KOPT-K1 (cell line): ENCODE data around the gene RALGPS2.
"Not testable (repeated sequence)": the region's sequence is repeated elsewhere in the genome, so short reads cannot be mapped to it uniquely, and the experiment has no call there.

ENCODE experiments used
- H3K27ac ChIP-seq: fragments of 200-600 bp; sonication (generic); 2 replicates; pipeline ENCODE4 v1.5.1; 2016; ENCODE audit warnings: antibody characterized with exemption, mild to moderate bottlenecking, low read depth, low read length; ENCODE audit not compliant: poor library complexity, severe bottlenecking
- H3K36me3 ChIP-seq: fragments of 200-600 bp; sonication (generic); 2 replicates; pipeline ENCODE4 v1.5.1; 2017; ENCODE audit warnings: antibody characterized with exemption, mild to moderate bottlenecking, low read length, moderate library complexity; ENCODE audit not compliant: insufficient read depth
- H3K9me3 ChIP-seq: fragments of 200-600 bp; sonication (generic); 2 replicates; pipeline ENCODE4 v1.5.1; 2017; ENCODE audit warnings: antibody characterized with exemption, low read length, mild to moderate bottlenecking; ENCODE audit not compliant: insufficient read depth, poor library complexity, severe bottlenecking

RALGPS2 gene

DNA sequence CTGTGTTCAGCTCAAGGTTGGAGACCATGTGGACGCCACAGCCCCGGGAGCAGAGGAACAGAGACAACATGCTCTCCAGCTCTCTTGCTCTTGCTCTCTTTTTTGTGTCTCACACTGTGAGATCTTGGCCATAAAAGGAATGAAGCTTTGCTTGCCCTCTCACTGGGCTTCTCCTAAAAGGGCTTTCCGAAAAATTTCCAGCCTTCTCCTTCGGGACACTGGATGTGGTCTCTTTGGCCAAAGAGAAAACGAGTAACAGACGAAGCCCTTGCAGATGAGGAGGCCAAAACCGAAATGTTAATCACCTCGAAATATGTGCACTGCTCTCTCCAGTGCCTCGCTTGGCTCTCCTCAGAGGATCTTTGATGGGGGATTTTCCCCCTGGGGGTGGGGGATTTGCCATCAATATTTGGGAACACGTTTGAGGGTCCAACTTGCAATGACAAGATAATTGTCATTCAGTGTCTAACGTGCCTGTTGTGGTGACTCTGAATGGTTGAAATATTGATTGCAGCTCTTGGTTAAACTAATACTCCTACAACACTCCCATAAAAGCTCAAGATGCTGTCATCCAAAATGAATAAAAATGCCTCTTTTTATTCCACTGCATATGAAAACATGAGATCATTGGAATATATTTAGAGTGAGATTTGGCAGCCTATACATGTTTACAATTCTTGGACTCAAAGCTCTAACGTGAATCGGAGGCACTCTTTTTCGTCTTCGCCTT lies 214.5 kb downstream of the RALGPS2 start:
- H3K9me3 ChIP-seq, result no peaks in the 10 kb centered on the region
- no peaks in the 10 kb centered on the region for H3K36me3 ChIP-seq
- H3K27ac ChIP-seq, result no peak overlapping the region

DNA sequence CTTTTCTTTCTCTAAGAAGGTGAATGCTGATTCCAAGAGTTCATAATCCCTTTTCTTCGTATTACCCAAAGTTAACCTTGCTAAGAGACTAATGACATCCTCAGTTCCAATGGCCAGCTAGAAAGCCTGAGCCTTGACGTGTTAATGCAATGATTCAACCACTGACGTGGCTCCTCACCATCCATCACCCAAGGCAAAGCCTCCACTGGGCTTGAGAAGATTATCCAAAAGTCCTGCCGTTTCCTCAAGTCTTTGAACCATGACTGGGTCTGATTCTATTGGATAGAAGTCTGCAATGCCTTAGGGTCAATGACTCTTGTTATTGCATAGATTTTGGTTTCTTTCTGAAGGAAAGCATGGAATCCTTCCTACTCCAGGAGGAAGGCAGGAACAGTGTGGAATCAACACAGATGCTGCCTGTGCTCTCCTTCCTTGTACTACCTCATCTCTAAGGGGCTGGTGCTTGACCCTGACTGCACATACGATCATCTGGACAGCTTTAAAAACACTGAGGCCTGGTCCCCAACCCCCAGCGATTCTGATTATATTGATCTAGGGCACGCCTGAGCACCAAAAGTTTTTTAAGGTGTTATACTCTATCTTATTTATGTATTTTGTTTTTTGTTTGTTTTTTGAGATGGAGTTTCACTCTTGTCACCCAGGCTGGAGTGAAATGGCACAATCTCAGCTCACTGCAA lies 215.2 kb downstream of the RALGPS2 start:
- Histone ChIP-seq H3K36me3 (no peaks in the 10 kb centered on the region), H3K27ac (no peak overlapping the region), H3K9me3 (no peaks in the 10 kb centered on the region)

DNA sequence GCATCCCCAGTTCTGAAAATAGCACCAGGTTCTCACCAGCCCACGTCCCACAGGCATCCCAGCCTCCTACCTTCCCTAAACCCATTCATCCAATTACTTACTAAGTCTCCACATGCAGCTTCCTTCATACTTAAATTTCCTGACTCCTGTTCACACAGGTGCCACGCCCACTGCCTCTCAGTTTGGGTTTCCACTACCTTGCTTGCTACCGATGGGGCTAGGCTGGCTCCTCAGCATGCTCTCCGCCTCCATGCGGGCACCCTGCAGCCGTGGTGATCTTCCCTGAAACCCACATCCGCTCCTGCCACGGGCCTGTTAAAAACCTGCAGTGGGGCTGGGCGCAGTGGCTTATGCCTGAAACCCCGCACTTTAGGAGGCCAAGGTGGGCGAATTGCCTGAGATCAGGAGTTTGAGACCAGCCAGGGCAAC lies 216.2 kb downstream of the RALGPS2 start:
- H3K9me3 ChIP-seq, result no peaks in the 10 kb centered on the region
- H3K27ac ChIP-seq, result no peak overlapping the region

DNA sequence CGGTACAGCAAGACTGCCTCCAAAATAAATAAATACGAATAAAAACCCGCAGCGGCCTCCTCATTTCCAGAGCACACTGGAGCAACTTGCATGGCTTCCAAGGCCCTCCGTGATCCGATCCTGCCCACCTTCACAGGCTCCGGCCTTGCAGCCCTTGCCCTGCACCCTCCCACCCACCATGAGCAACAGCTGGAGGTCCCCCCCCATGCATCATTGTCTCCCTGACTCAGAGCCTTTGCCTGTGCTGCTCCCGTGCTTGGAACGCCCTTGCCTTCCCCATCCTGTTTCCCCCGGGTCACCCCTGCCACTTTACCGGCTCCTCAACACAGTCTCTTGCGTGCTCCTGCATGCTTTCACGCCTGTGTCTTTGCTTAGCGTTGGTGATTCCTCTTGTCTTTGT lies 216.8 kb downstream of the RALGPS2 start:
- H3K9me3 ChIP-seq, result no peaks in the 10 kb centered on the region
- no peaks in the 10 kb centered on the region for H3K36me3 ChIP-seq
- no peak overlapping the region for H3K27ac ChIP-seq

More for the DNA sequence above, 216.2 kb downstream of the RALGPS2 start:
- no peaks in the 10 kb centered on the region for H3K36me3 ChIP-seq

DNA sequence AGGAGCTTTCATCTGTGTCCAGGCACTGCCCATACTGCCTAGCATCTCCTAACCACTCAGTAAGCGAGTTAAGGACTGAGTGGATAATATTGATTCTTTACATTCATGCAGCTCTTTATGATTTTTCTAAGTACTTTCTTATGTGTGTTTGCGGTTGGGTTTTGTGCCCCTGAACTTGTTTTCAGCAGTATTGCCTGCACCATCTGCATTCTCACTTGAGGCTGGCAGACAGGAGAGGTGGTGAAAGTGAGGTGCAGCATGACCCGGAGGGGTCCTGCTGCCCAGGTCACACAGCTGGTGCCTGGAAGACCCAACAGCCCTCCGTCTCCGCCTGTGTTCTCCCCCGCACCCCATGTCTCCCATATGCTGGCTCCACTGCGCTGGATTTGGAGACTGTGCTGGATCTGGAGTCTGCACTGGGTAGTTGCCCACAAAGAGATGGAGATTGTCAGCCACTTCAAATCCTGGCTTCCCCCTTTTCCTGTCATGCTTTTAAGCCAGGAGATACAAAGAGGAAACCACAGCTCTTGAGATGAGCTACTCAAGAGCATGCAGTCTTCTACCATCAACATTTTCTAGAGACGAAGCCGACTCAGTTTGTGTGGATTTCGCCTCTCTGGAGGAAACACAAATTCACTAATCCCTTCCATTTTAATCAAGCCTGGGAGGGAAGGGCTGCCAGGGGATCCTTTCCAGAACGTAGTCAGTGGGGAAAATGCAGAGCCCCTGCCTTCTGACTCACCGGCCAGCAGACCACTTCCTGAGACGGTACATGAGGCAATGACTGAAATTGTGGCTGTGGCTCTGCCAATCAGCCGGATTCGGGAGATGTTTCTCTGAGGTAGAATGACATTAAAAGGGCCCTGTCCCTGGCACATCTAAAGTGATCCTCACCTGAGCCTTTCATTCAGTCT lies 217.5 kb downstream of the RALGPS2 start:
- H3K36me3 ChIP-seq, result no peaks in the 10 kb centered on the region
- H3K9me3 ChIP-seq, result no peaks in the 10 kb centered on the region
- H3K27ac ChIP-seq, result no peak overlapping the region

DNA sequence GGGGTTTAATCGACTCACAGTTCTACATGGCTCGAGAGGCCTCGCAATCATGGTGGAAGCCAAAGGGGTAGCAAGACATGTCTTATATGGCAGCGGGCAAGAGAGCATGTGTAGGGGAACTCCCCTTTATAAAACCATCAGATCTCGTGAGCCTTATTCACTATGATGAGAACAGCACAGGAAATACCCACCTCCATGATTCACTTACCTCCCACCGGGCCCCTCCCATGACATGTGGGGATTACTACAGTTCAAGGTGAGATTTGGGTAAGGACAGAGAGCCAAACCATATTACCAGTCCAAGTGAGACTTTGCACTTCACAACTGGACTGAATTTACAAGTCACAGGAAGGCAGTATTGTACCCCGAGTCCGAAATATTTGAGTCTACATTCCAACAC lies 219.7 kb downstream of the RALGPS2 start:
- Histone ChIP-seq H3K9me3 (no peaks in the 10 kb centered on the region), H3K36me3 (no peaks in the 10 kb centered on the region), H3K27ac (no peak overlapping the region)

DNA sequence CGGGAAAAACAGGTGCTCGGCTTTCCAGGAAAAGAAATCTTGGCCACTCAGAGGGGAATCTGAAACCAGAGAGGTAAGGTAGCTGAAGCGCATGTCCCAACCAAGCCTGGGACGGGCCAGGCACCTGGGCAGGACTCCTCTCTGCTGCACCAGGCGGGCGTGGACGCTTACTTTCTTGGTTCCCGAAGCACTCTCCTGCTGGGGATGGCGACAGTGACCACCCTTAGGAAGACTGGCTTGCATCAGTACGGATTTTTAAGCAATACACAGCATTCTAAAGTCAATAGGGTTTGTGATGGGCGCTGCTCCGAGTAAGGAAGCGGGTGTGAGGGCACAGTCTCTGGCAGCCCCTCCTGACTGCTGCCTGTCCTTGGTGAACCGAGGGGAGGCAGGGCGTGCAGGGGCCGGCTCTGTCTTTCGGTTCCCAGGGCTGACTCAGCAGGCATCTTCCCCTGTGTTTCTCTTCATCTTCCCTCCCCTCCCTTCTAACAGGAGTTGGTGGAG lies 220.8 kb downstream of the RALGPS2 start:
- Histone ChIP-seq H3K36me3 (no peaks in the 10 kb centered on the region), H3K27ac (no peak overlapping the region), H3K9me3 (no peaks in the 10 kb centered on the region)

DNA sequence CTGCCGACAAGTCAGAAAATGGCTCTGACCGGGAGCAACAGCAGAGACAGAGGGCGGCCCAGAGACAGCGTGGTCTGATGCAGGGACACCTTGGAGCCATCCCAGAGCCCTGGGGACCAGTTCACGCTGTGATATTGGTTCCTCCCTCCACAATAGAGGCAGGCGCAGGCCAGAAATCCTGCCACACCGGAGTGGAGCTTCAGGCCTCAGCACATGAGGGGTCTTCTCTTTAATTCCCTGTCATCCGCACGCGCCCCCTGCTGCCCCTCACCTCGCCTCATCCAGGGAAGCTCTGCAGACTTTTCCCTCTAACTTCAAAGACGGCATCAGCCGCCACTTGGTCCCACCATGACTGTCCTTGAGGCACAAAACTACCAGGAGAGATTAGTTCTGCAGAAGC lies 221.4 kb downstream of the RALGPS2 start:
- Histone ChIP-seq H3K27ac (no peak overlapping the region), H3K9me3 (no peaks in the 10 kb centered on the region), H3K36me3 (no peaks in the 10 kb centered on the region)

DNA sequence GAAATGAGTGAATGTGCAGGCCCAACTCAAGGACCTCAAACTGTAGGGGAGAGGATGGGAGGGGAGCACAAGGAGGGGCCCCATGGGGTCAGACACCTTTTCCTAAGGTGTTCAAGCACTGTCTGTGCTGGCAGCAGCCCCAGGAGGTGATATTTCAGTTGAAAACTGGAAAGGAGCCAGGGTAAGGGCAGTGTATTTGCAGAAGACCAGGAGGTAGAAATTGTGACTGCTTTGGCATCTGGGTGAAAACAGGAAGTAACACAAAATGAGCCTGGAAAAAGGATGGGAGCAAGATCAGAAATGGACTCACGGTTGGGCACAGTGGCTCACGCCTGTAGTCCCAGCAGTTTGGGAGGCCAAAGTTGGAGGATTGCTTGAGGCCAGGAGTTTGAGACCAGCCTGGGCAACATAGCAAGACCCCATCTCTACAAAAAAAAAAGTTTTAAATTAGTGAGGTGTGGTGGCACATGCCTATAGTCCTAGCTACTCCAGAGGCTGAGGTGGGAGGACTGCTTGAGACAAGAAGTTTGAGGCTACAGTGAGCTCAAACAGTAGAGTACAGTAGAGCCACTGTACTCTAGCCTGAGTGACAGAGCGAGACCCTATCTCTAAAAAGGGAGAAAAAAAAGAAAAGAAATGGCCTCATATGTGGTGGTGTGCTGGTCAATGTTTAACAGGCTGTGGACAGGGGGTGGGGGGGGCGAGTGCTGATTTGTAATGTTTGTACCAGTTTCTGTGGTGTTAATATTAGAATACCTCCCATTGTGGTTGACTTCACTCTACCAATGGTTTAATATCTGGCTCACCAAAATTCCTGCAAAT lies 222.0 kb downstream of the RALGPS2 start:
- H3K9me3 ChIP-seq, result no peaks in the 10 kb centered on the region
- H3K36me3 ChIP-seq, result no peaks in the 10 kb centered on the region
- H3K27ac ChIP-seq, result no peak overlapping the region

DNA sequence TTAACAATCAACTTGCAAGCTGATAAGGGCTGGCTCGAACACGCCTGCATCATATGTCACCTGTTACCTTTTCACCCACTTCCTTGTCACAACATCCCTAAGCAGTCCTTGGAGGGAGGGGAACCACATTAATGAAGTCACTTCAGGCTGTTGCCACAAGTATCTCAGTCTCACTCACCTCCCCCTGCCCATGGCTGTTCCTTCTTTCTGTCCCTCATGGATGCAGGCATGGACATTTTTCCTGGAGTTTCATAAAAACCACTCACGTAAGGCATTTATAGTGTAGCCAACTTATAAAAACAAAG lies 222.6 kb downstream of the RALGPS2 start:
- no peaks in the 10 kb centered on the region for H3K9me3 ChIP-seq
- no peak overlapping the region for H3K27ac ChIP-seq
- no peaks in the 10 kb centered on the region for H3K36me3 ChIP-seq

DNA sequence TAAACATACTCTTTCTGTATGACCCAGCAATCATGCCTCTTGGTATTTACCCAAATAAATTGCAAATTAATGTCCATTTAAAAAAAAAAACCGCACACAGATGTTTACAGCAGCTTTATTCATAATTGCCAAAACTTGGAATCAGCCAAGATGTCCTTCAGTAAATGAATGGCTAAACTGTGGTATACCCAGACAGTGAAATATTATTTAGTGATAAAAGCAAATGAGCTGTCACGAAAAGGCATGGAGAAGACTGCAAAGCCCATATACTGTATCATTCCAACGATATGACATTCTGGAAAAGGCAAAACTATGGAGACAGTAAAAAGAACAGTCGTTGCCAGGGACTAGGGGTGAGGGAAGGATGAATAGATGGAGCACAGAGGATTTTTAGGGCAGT lies 223.6 kb downstream of the RALGPS2 start:
- Histone ChIP-seq H3K9me3 (no peaks in the 10 kb centered on the region), H3K27ac (no peak overlapping the region), H3K36me3 (no peaks in the 10 kb centered on the region)

DNA sequence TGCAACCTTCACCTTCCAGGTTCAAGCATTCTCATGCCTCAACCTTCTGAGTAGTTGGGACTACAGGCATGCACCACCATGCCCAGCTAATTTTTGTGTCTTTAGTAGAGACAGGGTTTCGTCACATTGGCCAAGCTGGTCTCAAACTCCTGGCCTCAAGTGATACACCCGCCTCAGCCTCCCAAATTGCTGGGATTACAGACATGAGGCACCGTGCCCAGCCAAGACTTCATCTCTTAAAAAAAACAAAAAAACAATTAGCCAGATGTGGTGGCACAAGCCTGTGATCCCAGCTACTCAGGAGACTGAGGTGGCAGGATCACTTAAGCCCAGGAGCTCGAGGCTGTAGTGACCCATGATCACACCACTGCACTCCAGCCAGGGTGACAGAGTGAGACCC lies 224.8 kb downstream of the RALGPS2 start:
- H3K9me3 ChIP-seq, H3K27ac ChIP-seq, H3K36me3 ChIP-seq: not testable (repeated sequence)

DNA sequence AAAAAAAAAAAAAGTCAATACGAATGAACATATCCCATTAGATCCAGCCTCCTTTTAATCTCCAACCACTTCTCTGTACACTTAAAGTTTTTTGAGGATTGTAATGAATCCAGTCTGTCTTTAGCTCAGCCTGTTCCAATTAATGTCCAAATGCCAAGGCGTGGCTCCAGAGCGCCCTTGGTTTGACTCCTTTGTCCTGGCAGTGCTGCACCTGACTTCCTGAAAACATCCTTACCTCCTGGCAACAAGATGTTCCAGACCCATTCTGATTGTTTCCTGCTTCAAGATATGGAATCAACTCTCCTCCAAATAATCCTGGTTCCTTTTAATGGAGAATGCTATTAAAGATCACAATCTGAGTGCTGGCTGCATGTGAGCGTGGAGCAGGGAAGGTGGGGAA lies 226.6 kb downstream of the RALGPS2 start:
- Histone ChIP-seq H3K27ac (no peak overlapping the region), H3K36me3 (no peaks in the 10 kb centered on the region), H3K9me3 (no peaks in the 10 kb centered on the region)

DNA sequence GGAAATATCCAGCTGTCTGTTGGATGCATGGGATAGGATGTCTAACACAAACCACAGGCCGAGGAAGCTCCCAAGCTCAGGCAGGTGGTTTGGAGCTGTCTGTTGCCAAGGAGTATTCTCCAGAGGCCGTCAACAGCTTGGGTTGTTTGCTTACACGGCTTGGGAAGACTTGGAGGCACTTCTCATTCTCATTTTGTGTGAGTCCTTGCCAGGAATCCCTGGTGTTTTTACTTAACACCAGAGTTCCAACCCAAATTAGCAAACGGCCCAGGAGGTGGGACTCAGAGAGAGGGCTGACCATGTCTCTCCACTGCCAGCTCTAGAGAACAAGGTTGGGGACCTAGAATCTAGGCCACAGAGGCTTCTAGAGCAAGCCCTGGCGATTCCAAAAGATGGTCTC lies 228.0 kb downstream of the RALGPS2 start:
- H3K27ac ChIP-seq, result no peak overlapping the region
- H3K9me3 ChIP-seq, result no peaks in the 10 kb centered on the region
- no peaks in the 10 kb centered on the region for H3K36me3 ChIP-seq
